ENCODE results near the gene ZNF304.

- TF ChIP-seq CTCF (IDR thresholded peaks at IDR 0.05) (no peak), POLR2A (IDR thresholded peaks at IDR 0.05) (no peak)
These were observed 25.1 kb downstream of the ZNF304 start for GRCh38 chr19:57376151-57376550.

Measured in transverse colon (tissue), 3 donors.